Activated CD8-positive, alpha-beta memory T cell treated with anti-CD3 and anti-CD28 coated beads, Interleukin-2, amount 50 U/mL, for 24 hours (primary cell): ENCODE results near the gene SHISAL2A.
"Not testable (repeated sequence)": the region's sequence is repeated elsewhere in the genome, so short reads cannot be mapped to it uniquely, and the experiment has no call there.

Source experiments
- DNase-seq: peaks from one replicate; pipeline ENCODE4 v3.0.0-alpha.2; 2020; ENCODE audit errors: extremely low read depth

Gene SHISAL2A

DNA sequence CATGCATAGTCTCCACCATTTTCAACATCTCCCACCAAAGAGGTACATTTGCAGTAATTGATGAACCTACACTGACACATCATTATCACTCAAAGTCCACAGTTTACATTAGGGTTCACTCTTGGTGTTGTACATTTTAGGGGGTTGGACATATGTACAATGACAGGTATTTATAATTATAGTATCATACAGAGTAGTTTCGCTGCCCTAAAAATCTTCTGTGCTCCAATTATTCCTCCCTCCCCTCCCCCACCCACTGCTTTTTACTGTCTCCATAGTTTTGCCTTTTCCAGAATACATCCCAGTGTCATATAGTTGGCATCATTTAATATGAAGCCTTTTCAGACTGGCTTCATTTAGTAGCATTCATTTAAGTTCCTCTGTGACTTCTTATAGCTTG is 51.6 kb downstream of the SHISAL2A start:
- no peak for DNase-seq

DNA sequence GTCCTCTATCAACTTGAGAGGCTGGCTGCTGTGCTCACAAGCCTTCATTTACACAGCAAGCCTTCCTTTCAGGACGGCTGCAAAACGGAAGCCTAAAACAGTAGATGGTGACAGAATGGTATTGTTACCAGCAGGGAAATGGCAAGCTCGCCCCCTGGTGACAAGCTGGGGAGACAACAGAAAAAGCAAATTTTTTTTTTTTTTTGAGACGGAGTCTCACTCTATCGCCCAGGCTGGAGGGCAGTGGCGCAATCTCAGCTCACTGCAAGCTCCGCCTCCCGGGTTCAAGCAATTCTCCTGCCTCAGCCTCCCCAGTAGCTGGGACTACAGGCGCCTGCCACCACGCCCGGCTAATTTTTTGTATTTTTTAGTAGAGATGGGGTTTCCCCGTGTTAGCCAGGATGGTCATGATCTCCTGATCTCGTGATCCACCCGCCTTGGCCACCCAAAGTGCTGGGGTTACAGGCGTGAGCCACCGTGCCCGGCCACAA is 53.3 kb downstream of the SHISAL2A start:
- peak; percentile 38 for DNase-seq

DNA sequence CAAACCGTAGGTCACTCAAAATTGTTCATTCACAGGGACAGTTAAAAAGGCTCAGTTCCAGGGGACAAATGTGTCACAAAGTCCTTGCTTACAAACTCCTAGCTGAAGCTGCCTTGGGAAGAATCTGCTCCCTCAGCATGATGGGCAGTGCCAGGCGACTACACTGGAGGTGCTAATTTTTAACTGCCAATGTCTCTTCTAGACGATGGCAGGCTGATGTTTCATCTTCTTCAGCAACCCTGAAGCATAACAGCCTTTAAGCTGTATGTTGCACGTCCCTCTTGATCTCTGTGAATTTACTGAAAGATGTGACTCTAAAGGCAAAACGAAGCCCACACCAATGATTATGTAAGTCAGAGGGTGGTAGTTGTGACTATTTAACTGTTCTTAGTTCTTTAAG is 53.9 kb downstream of the SHISAL2A start:
- DNase-seq, result no peak

DNA sequence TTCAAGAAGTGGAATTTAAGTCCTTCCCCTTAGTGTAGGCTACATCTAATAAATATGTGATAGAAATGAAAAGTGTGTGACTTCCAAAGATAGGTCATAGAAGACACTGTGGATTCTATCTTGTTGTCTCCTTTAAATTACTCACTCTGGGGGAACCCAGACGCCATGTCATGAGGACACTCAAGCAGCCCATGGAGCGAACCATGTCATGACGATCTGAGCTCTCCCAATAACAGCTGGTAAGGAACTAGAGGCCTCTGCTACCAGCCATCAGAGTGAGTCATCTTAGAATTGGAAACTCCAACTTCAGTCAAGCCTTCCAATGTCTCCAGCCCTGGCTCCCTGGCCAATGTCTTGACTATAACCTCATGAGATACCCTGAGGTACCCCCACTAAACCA is 58.9 kb downstream of the SHISAL2A start:
- no peak for DNase-seq

DNA sequence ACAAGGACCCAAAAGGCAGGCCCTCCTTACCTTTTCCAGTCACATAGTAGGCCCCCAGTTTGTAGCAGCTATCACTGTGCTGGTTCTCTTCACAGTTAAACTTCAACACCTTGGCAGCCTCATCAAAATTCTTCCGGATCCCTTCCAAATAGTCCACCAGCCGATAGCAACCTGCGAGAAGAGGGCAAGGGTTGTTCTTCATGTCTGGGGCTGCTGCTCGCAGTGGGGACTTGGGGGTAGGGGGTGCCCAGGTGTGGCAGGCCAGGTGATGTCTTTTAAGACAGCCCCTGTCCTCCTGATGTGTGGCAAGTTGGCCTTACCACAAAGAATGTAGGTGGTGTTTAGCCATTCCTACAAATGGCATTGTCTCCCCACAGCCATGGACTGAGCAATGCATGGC is 59.7 kb downstream of the SHISAL2A start:
- no peak for DNase-seq

DNA sequence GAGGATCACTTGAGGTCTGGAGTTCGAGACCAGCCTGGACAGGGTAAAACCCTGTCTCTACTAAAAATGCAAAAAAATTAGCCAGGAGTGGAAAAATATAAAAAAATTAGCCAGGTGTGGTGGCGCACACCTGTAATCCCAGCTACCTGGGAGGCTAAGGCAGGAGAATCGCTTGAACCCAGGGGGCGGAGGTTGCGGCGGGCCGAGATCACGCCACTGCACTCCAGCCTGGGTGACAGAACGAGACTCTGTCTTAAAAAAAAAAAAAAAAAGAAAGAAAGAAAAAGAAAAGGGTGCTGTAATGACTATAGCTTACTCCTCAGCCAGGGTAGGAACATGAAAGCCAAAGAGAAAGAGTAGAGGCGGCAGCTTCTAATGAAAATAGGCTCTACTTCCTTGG is 60.4 kb downstream of the SHISAL2A start:
- not testable (repeated sequence) for DNase-seq

DNA sequence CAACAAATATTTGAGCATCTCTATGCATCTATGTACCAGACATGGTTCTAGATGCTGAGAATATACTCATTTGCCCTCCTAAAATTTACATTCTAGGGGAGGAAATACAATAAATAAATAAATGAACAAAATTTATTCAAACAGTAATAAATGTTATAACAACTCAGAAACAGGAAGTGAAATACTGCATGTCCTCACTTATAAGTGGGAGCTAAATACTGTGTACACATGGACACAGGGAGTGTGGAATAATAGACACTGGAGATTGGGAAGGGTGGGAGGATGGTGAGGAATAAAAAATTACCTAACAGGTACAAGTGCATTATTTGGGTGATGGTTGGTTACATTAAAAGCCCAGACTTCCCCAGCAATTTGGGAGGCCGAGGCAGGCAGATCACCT is 60.9 kb downstream of the SHISAL2A start:
- DNase-seq, result no peak

DNA sequence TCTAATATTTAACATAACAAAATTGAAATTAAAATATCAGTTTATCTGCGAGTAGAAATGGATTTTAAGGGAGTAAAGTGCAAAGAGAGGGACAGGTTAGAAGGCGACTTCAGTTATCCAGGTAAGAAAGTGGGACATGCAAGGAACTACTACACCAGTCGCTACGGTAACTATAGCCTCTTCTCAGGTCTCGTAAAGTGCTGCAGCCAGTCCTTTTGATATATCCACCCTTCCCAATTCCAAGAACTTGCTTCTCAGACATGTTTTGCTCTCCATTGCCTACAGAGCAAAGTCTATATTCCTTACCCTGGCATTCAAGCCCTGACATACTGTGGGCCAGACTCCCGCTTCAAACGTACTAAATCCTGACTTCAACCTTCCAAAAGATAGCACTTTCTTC is 62.7 kb downstream of the SHISAL2A start:
- DNase-seq, result no peak

DNA sequence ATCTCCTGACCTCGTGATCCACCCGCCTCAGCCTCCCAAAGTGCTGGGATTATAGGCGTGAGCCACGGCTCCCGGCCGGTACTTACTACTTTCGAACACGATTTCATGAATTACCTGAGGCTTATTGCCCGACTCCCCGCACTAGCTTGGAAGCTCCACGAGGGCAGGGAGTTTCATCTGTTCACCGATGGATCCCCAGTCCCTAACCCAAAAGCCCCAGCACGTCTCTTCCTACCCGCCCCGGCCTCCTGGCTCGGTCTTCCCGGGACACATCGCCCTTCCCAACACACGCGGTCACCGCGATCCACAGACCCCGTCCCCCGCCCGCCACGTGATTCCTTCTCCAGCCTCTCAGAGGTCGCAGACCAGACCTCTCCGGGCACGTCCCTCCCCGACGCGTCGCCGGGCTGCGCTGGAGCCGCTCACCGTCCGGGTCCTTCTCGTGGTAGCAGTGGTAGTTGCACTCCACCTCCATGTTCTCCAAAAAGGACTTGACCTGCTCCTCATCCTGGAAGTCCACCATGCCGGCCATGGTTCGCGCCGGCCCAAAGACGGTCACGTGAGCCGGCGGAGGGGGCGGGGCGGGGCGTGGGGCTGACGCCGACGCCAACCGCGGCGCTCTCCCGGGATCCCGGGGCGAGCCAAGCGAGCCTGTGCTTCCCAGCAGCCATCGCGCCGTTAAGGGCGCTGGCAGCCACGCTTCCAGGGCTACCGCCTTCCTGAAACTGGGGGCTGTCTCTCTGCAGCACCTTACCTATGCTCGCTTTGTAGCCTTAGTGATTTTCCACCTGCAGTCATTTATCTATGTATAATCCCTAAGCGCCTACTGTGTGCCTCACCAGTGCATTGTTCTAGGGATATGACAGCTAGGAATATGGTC is 65.1 kb downstream of the SHISAL2A start, which contains the start of gene COA7:
Gene COA7, minus strand, starts transcription at position 553 of the 880 bp plus-strand sequence. Its CDS starts 21 bp downstream, at position 532.
- DNase-seq, result peak; percentile 17

DNA sequence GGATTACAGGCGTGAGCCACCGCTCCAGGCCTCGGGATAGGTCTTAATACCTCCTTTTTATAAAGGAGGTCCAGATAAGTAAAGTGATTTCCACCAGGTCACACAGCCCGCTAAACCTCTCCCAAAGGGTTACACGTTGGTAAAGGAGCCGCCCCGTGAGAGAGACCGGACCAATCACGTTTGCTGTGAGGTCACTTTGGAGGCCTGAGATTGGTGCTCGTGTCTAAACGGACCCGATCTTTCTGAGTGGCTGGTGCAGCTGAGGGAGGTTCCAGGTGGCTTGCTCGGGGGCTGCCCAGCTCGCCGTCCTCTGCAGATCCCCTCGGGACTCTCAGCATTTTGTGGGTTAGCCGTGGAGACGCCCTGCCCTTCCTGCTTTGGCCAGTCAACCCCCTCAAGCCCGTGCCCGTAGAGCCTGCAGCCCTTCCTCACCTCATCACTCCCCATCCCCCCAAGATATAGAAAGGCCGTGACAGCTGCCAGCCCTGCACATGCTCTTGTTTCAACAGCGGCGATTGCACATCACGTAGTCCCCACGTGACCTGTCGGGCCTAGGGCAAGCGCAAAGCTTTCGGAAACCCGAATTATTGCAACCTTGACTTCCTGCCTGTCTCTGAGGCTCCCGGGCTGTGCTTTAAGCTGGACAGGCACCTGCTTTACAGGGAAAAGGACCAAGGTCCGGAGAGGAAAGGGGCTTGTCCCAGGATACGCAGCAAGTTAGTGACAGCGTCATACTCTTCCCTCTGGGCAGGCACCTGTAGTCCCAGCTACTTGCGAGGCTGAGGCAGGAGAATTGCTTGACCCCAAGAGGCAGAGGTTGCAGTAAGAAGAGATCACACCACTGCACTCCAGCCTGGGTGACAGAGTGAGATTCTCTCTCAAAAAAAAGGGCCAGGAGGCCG is 70.2 kb downstream of the SHISAL2A start:
- peak; percentile 59 for DNase-seq

DNA sequence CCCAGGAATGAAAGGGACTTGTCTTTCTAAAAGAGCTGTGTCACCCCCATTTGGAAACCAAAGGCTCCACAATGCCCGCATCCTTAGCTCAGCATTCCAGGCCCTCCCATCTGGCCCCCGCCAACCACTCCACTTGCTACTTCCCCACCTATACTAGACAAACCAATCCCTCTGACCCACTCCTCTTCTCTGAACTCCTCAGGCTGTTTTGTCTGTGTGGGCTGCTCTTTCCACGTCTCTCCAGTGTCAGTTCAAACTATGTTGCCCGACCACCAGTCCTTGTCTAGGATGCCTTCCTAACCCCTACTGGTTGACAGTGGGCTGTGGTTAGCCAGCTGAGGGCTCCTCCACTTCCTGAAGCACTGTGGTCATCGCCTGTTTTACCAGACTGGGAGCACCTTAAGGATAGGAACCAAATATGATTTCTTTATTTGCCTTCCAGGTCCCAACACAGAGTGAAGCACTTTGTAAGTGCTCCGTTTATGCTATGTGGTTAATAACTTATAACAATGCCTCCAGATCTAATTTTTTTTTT is 73.2 kb downstream of the SHISAL2A start:
- no peak for DNase-seq
